K562 (cell line): Measurements from ENCODE around the gene OR52A5. TPM values are rescaled to one million over a fixed set of nuclear protein-coding genes. Genes with fewer than 3 reads are reported as not detected.

ENCODE experiments used
- E2F3 ChIP-seq: fragments of 250-450 bp; sonication (Bioruptor Pico); IDR thresholded peaks from 2 replicates; pipeline ENCODE4 v1.4.0; 2020; ENCODE audit warnings: mild to moderate bottlenecking
- FOXM1 ChIP-seq, 2 experiments: fragments of 450-650 bp in 1 of 2; sonication (generic) in 1 of 2; formaldehyde crosslinking in 1 of 2; IDR thresholded peaks; 2 replicates each; pipeline versions ENCODE4 v1.6.1 to v1.9.0; 2017 to 2022; ENCODE audit warnings: low read depth in 2 of 2, mild to moderate bottlenecking in 2 of 2, missing genetic modification reagents in 1 of 2, moderate library complexity in 1 of 2
- JUND ChIP-seq, 2 experiments: IDR thresholded peaks; 2 replicates in 1 of 2; 3 replicates in 1 of 2; pipeline ENCODE4 v1.6.1; 2011; ENCODE audit warnings: borderline replicate concordance in 2 of 2, low read depth in 2 of 2, low read length in 2 of 2, improper control_type of control experiment in 1 of 2, missing biosample characterization in 1 of 2, missing genetic modification characterization in 1 of 2, missing genetic modification reagents in 1 of 2
- KAT2B ChIP-seq: IDR thresholded peaks from one replicate; pipeline ENCODE4 v1.6.1; 2012; ENCODE audit warnings: low read depth, mild to moderate bottlenecking, control low read depth, inconsistent platforms, low read length, moderate library complexity
- KLF13 ChIP-seq: fragments of 450-650 bp; IDR thresholded peaks from 2 replicates; pipeline ENCODE4 v1.6.1; 2016; ENCODE audit warnings: missing genetic modification characterization, low read depth, mild to moderate bottlenecking, missing compliant biosample characterization, moderate library complexity, borderline replicate concordance
- KLF6 ChIP-seq: fragments of 250-450 bp; sonication (Bioruptor Pico); IDR thresholded peaks from 2 replicates; pipeline ENCODE4 v1.4.0; 2020; ENCODE audit warnings: mild to moderate bottlenecking, moderate library complexity, borderline replicate concordance
- MITF ChIP-seq: IDR thresholded peaks from 2 replicates; pipeline ENCODE4 v1.6.1; 2014; ENCODE audit warnings: antibody characterized with exemption
- MYBL2 ChIP-seq, 2 experiments: fragments of 450-650 bp in 1 of 2; sonication (generic) in 1 of 2; formaldehyde crosslinking in 1 of 2; IDR thresholded peaks; 2 replicates each; pipeline versions ENCODE4 v1.6.1 to v1.8.1; 2017 to 2022; ENCODE audit warnings: borderline replicate concordance in 1 of 2, inconsistent platforms in 1 of 2, low read depth in 1 of 2, mild to moderate bottlenecking in 1 of 2, missing genetic modification reagents in 1 of 2, moderate library complexity in 1 of 2
- NFXL1 ChIP-seq: fragments of 450-650 bp; formaldehyde crosslinking; IDR thresholded peaks from 2 replicates; pipeline ENCODE4 v1.4.0; 2021; ENCODE audit warnings: mild to moderate bottlenecking
- POLR2AphosphoS2 ChIP-seq: IDR thresholded peaks from 2 replicates; pipeline ENCODE4 v1.6.1; 2012; ENCODE audit warnings: low read length, improper control_type of control experiment
- PPARD ChIP-seq: fragments of 250-450 bp; sonication (Bioruptor Pico); IDR thresholded peaks from 2 replicates; pipeline ENCODE4 v1.8.0; 2022; ENCODE audit warnings: inconsistent platforms, mild to moderate bottlenecking, moderate library complexity
- SIN3A ChIP-seq, 2 experiments: fragments of 150-350 bp in 1 of 2; IDR thresholded peaks; 2 replicates each; pipeline ENCODE4 v1.6.1; 2011 to 2016; ENCODE audit warnings: borderline replicate concordance in 2 of 2, low read depth in 2 of 2, low read length in 2 of 2, mild to moderate bottlenecking in 2 of 2, moderate library complexity in 2 of 2; ENCODE audit not compliant: control insufficient read depth in 1 of 2
- SLC30A9 ChIP-seq: fragments of 250-450 bp; sonication (Bioruptor Pico); IDR thresholded peaks from 2 replicates; pipeline ENCODE4 v1.8.0; 2022; ENCODE audit warnings: mild to moderate bottlenecking, moderate library complexity
- SMARCA4 ChIP-seq: fragments of 450-650 bp; IDR thresholded peaks from 2 replicates; pipeline ENCODE4 v1.6.1; 2016
- TOE1 ChIP-seq, 2 experiments: fragments of 450-650 bp in 1 of 2; sonication (generic) in 1 of 2; formaldehyde crosslinking in 1 of 2; IDR thresholded peaks; 2 replicates each; pipeline versions ENCODE4 v1.7.1 to v1.8.0; 2016 to 2022; ENCODE audit warnings: borderline replicate concordance in 2 of 2, mild to moderate bottlenecking in 2 of 2, antibody characterized with exemption in 1 of 2, inconsistent platforms in 1 of 2, low read depth in 1 of 2, missing genetic modification reagents in 1 of 2, moderate library complexity in 1 of 2
- ZNF174 ChIP-seq: fragments of 250-450 bp; sonication (Bioruptor Pico); IDR thresholded peaks from 2 replicates; pipeline ENCODE4 v1.4.0; 2020; ENCODE audit warnings: mild to moderate bottlenecking
- ZNF436 ChIP-seq: fragments of 250-450, 450-650 bp; sonication (Bioruptor Pico); formaldehyde crosslinking; IDR thresholded peaks from 2 replicates; pipeline ENCODE4 v1.7.0; 2020; ENCODE audit warnings: mild to moderate bottlenecking
- ZNF766 ChIP-seq: fragments of 200-800 bp; sonication (Bioruptor generic); conservative IDR thresholded peaks from 2 replicates; pipeline ENCODE4 v1.6.1; 2016; ENCODE audit warnings: missing genetic modification characterization, missing compliant biosample characterization
- polyA plus RNA-seq, 8 experiments: library from polyadenylated mRNA; depleted of rRNA in 4 of 8; stranded (reverse) in 5 of 8; unstranded in 3 of 8; fragments of >200 nt; fragmentation: Nextera tagmentation in 2 of 8; fragmentation: Illumina TruSeq in 1 of 8; extraction: Ambion mirVana in 2 of 8; extraction: Trizol in 1 of 8; gene quantifications; 2 replicates each; pipeline versions ENCODE4 v1.2.1 to v1.2.3, GENCODE V29; 2011 to 2014; ENCODE audit warnings: inconsistent platforms in 1 of 8, missing spikeins in 1 of 8
- total RNA-seq, 7 experiments: library from RNA; depleted of rRNA in 6 of 7; stranded (reverse); fragments of >200 nt in 6 of 7; fragmentation: Illumina TruSeq in 2 of 7; extraction: Trizol in 2 of 7; gene quantifications; 2 replicates each; pipeline versions ENCODE4 v1.2.1 to v1.2.3, GENCODE V29; 2011 to 2021; ENCODE audit warnings: low replicate concordance in 1 of 7
- TF ChIP-seq, protein P1 (sequence below): fragments of 450-650 bp; IDR thresholded peaks from 2 replicates; pipeline ENCODE4 v1.6.1; 2016; ENCODE audit warnings: borderline replicate concordance

The OR52A5 gene
- total and polyA plus RNA-seq, 9 of the 15 experiments (the other 6 are each of a cell fraction or from before 2014, with no cell fraction given), result 0.04 to 1.1 (median 0.94) TPM; not detected in 6

DNA sequence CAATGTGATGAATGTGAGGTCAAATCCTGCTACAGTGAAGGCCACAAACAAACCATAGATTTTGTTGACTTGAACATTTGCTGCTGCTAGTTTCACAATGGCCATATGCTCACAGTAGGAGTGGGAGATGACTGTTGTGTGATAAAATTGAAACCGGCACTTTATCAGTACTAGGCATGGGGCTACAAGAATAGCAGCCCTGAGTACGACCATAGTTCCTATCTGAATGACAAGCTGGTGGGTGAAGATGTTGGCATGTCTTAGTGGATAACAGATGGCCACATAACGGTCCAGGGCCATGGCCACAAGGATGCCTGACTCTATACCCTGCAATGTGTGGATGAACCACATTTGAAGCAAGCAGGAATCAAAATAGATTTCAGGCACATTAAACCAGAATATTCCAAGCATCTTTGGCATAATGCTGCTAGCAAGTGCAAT is 13.6 kb upstream of the OR52A5 start (continued):
- TF ChIP-seq, protein P1, sequence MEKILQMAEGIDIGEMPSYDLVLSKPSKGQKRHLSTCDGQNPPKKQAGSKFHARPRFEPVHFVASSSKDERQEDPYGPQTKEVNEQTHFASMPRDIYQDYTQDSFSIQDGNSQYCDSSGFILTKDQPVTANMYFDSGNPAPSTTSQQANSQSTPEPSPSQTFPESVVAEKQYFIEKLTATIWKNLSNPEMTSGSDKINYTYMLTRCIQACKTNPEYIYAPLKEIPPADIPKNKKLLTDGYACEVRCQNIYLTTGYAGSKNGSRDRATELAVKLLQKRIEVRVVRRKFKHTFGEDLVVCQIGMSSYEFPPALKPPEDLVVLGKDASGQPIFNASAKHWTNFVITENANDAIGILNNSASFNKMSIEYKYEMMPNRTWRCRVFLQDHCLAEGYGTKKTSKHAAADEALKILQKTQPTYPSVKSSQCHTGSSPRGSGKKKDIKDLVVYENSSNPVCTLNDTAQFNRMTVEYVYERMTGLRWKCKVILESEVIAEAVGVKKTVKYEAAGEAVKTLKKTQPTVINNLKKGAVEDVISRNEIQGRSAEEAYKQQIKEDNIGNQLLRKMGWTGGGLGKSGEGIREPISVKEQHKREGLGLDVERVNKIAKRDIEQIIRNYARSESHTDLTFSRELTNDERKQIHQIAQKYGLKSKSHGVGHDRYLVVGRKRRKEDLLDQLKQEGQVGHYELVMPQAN, result no peak
- no peak for TF ChIP-seq SIN3A (IDR thresholded peaks at IDR 0.05; ENCODE audit: borderline replicate concordance in 2 of 2, control insufficient read depth in 1 of 2, low read depth in 2 of 2, low read length in 2 of 2)
- peak; percentile 72 for TF ChIP-seq JUND (IDR thresholded peaks at IDR 0.05; ENCODE audit: borderline replicate concordance, low read depth, low read length)
- TF ChIP-seq JUND (tag; IDR thresholded peaks at IDR 0.05; ENCODE audit: borderline replicate concordance, low read depth, low read length), result peak; percentile 57; the same call in 2 of the 3 replicates
- TF ChIP-seq ZNF174, result no peak
- TF ChIP-seq SLC30A9, result no peak
- TF ChIP-seq ZNF766 (CRISPR knock-in tag), result peak; percentile 87
- TF ChIP-seq SMARCA4, result peak; percentile 91
- no peak for TF ChIP-seq POLR2AphosphoS2
- peak; percentile 45; the same call in 1 of the 2 replicates for TF ChIP-seq MITF
- no peak for TF ChIP-seq E2F3 (CRISPR knock-in tag)
- TF ChIP-seq NFXL1 (CRISPR knock-in tag), result no peak
- no peak for TF ChIP-seq PPARD (CRISPR knock-in tag)
- peak; percentile 61; the same call in 1 of the 2 replicates for TF ChIP-seq KLF6 (CRISPR knock-in tag)
- no peak for TF ChIP-seq KLF13 (tag)
- TF ChIP-seq ZNF436, result no peak
- TF ChIP-seq KAT2B, result no peak
- peak; percentile 58 for TF ChIP-seq MYBL2 (IDR thresholded peaks at IDR 0.05; ENCODE audit: low read depth)
- TF ChIP-seq MYBL2 (CRISPR knock-in tag; IDR thresholded peaks at IDR 0.05; ENCODE audit: borderline replicate concordance), result no peak
- 0 out of 2 replicates have a peak, but pooled peaks have one; percentile 43 for TF ChIP-seq TOE1 (IDR thresholded peaks at IDR 0.05; ENCODE audit: borderline replicate concordance)
- TF ChIP-seq TOE1 (CRISPR knock-in tag; IDR thresholded peaks at IDR 0.05; ENCODE audit: borderline replicate concordance, low read depth), result no peak
- TF ChIP-seq FOXM1 (IDR thresholded peaks at IDR 0.05; ENCODE audit: low read depth), result peak; percentile 92
- TF ChIP-seq FOXM1 (CRISPR knock-in tag; IDR thresholded peaks at IDR 0.05; ENCODE audit: low read depth), result no peak
